Tibial nerve (tissue), 4 donors: ENCODE results near the gene MBD2. TPM values are rescaled to one million over a fixed set of nuclear protein-coding genes. Genes with fewer than 3 reads are reported as not detected.

Experiments
- DNase-seq, 2 donors: peaks; one replicate each; pipeline ENCODE4 v3.0.0-alpha.2; 2019; ENCODE audit warnings: low spot score in 2 of 2
- H3K27ac ChIP-seq, 4 donors: fragments of 200-600 bp; sonication (generic) in 3 of 4; one replicate each; pipeline ENCODE4 v1.5.1; 2017 to 2019; ENCODE audit warnings: mild to moderate bottlenecking in 1 of 4
- H3K27me3 ChIP-seq, 2 donors: fragments of 200-600 bp; sonication (generic) in 1 of 2; one replicate each; pipeline versions ENCODE4 v1.5.1 to v1.6.0; 2017 to 2019
- H3K36me3 ChIP-seq, 3 donors: fragments of 200-600 bp; sonication (generic); one replicate each; pipeline ENCODE4 v1.5.1; 2018 to 2019
- H3K4me1 ChIP-seq, 4 donors: fragments of 200-600 bp; sonication (generic) in 3 of 4; one replicate each; pipeline ENCODE4 v1.5.1; 2017 to 2019
- H3K4me3 ChIP-seq, 4 donors: fragments of 200-600 bp; sonication (generic) in 3 of 4; one replicate each; pipeline ENCODE4 v1.5.1; 2017 to 2019; ENCODE audit warnings: mild to moderate bottlenecking in 1 of 4, moderate library complexity in 1 of 4
- H3K9me3 ChIP-seq, 4 donors: fragments of 200-600 bp; sonication (generic) in 3 of 4; one replicate each; pipeline ENCODE4 v1.5.1; 2017 to 2019
- CTCF ChIP-seq, 5 experiments: fragments of 200-600 bp in 3 of 5; fragments of 450-650 bp in 2 of 5; sonication (generic) in 3 of 5; IDR thresholded peaks; one replicate each; pipeline ENCODE4 v1.5.1; 2016 to 2019; ENCODE audit warnings: antibody characterized with exemption in 5 of 5, mild to moderate bottlenecking in 3 of 5, moderate library complexity in 2 of 5
- EP300 ChIP-seq, 2 donors: sonication (generic); formaldehyde crosslinking; IDR thresholded peaks; one replicate each; pipeline ENCODE4 v1.6.1; 2017; ENCODE audit warnings: antibody characterized with exemption in 2 of 2, mild to moderate bottlenecking in 1 of 2
- POLR2A ChIP-seq, 2 donors: fragments of 450-650 bp; IDR thresholded peaks; one replicate each; pipeline ENCODE4 v1.6.1; 2017; ENCODE audit warnings: antibody characterized with exemption in 2 of 2, mild to moderate bottlenecking in 2 of 2, moderate library complexity in 2 of 2
- WGBS, 2 donors: methylation state at CpG; one replicate each; pipeline ENCODE4 v1.1.5; 2018; 5-methylcytosine and 5-hydroxymethylcytosine counted together
- total RNA-seq, 4 donors: library from RNA; depleted of rRNA; stranded (reverse); fragments of >200 nt; gene quantifications; one replicate each; pipeline ENCODE4 v1.1.0, GENCODE V29; 2016

Gene MBD2
- total RNA-seq, 4 donors from 2014 or later = 32.1 to 60.6 (median 37.8) TPM

GRCh38 chr18:54173250-54173649 is 51.2 kb downstream of the MBD2 start:
- Histone ChIP-seq H3K27me3 (no peaks in the 10 kb centered on the region), H3K4me1 (peaks cover 0 to 23% (median 0%) of the 10 kb centered on the region in 4 donors), H3K4me3 (no peak overlapping the region), H3K36me3 (peaks cover 0 to 25% (median 0%) of the 10 kb centered on the region in 3 donors), H3K27ac (no peak overlapping the region), H3K9me3 (no peaks in the 10 kb centered on the region)
- WGBS, 2 donors = 63 to 78% methylated on average over 2 of the region's 2 CpGs
- TF ChIP-seq EP300 (IDR thresholded peaks at IDR 0.05) (no peak), CTCF (IDR thresholded peaks at IDR 0.05) (no peak), POLR2A (IDR thresholded peaks at IDR 0.05) (no peak)
- no peak for DNase-seq

- Histone ChIP-seq H3K4me3 (no peak overlapping the region), H3K4me1 (peaks cover 0 to 8% (median 0%) of the 10 kb centered on the region in 4 donors)
Measured at GRCh38 chr18:54169431-54170403, 54.8 kb downstream of the MBD2 start.

GRCh38 chr18:54165450-54165849 is 59.0 kb downstream of the MBD2 start:
- Histone ChIP-seq H3K4me3 (no peak overlapping the region), H3K27me3 (no peaks in the 10 kb centered on the region), H3K4me1 (peaks cover 0 to 18% (median 0%) of the 10 kb centered on the region in 4 donors), H3K36me3 (peaks cover 0 to 60% (median 9%) of the 10 kb centered on the region in 3 donors), H3K9me3 (no peaks in the 10 kb centered on the region), H3K27ac (no peak overlapping the region)
- TF ChIP-seq CTCF (IDR thresholded peaks at IDR 0.05) (no peak), POLR2A (IDR thresholded peaks at IDR 0.05) (no peak), EP300 (IDR thresholded peaks at IDR 0.05) (no peak)
- 95 to 96% methylated on average over 1 of the region's 1 CpG for WGBS, 2 donors
- DNase-seq = no peak

More at GRCh38 chr18:54169431-54170403, 54.8 kb downstream of the MBD2 start:
- H3K36me3 ChIP-seq = peaks cover 0 to 34% (median 0%) of the 10 kb centered on the region in 3 donors
- no peak for DNase-seq
- H3K27ac ChIP-seq = no peak overlapping the region
- no peaks in the 10 kb centered on the region for H3K9me3 ChIP-seq
- 92 to 97% methylated on average over 4 of the region's 4 CpGs for WGBS, 2 donors
- no peaks in the 10 kb centered on the region for H3K27me3 ChIP-seq
- TF ChIP-seq POLR2A (IDR thresholded peaks at IDR 0.05) (no peak), CTCF (IDR thresholded peaks at IDR 0.05) (no peak), EP300 (IDR thresholded peaks at IDR 0.05) (no peak)

GRCh38 chr18:54163453-54163852 is 61.0 kb downstream of the MBD2 start:
- H3K27me3 ChIP-seq = no peaks in the 10 kb centered on the region
- H3K4me1 ChIP-seq = peaks cover 0 to 27% (median 0%) of the 10 kb centered on the region in 4 donors
- WGBS, 2 donors = 85 to 100% methylated on average over 1 of the region's 1 CpG
- peaks cover 0 to 65% (median 14%) of the 10 kb centered on the region in 3 donors for H3K36me3 ChIP-seq
- H3K4me3 ChIP-seq = no peak overlapping the region
- no peaks in the 10 kb centered on the region for H3K9me3 ChIP-seq
- TF ChIP-seq POLR2A (IDR thresholded peaks at IDR 0.05) (no peak), CTCF (IDR thresholded peaks at IDR 0.05) (no peak)
- DNase-seq = no peak
- H3K27ac ChIP-seq = no peak overlapping the region

- Histone ChIP-seq H3K9me3 (no peaks in the 10 kb centered on the region), H3K4me1 (peaks cover 0 to 27% (median 0%) of the 10 kb centered on the region in 4 donors), H3K36me3 (peaks cover 0 to 75% (median 14%) of the 10 kb centered on the region in 3 donors), H3K27ac (no peak overlapping the region), H3K4me3 (no peak overlapping the region), H3K27me3 (no peaks in the 10 kb centered on the region)
- no peak for DNase-seq
- WGBS, 2 donors = 80 to 92% methylated on average over 2 of the region's 2 CpGs
- TF ChIP-seq EP300 (IDR thresholded peaks at IDR 0.05) = no peak
- no peak for TF ChIP-seq POLR2A (IDR thresholded peaks at IDR 0.05)
- no peak for TF ChIP-seq CTCF (IDR thresholded peaks at IDR 0.05)
Measured at GRCh38 chr18:54162431-54162830, 62.0 kb downstream of the MBD2 start.
